Measurements from ENCODE around the gene CDRT4. TPM values are rescaled to one million over a fixed set of nuclear protein-coding genes. Genes with fewer than 3 reads are reported as not detected.

CDRT4 gene
- total RNA-seq, 2 experiments from 2014 or later, result 1.0 TPM

DNA sequence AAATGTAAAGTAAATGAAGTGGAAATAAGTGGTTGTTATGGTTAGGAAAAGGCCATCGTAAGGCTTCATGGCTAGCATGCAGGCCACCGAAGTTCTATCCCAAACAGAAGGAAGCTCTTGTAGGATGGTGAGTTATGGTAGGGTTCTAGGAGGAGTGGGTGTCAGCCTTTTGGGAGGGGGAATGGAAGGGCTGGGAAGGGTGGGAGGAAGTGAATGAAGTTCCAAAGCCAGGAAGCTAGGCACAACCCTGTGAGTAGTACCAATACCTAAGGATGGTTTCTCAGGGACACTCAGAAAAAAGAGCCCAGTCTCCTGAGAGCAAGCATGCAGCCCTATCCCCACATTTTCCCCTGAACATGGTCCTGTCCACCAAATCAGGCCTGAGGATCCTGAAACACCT is 36.3 kb upstream of the CDRT4 start:
- Mint-ChIP-seq H3K36me3 (ENCODE audit: low read depth) (peaks cover 1% of the 10 kb centered on the region), H3K4me1 (ENCODE audit: low read depth) (peaks cover 8% of the 10 kb centered on the region), H3K4me3 (no peak overlapping the region), H3K9me3 (no peaks in the 10 kb centered on the region), H3K27me3 (ENCODE audit: low read depth) (no peaks in the 10 kb centered on the region), H3K27ac (no peak overlapping the region)
- intact Hi-C loops (cut with micrococcal nuclease), result loop anchor here (1.0 kb wide), 1 partner anchor 246 kb away; no protein-coding TSS in a partner anchor
- CTCF ChIA-PET, result interaction anchor here (0.8 to 3.8 kb wide), 9 partner anchors 9 to 267 kb away, joined by 3 to 56 read pairs (median 4); partner anchors contain the start of gene PMP22
- DNase-seq, result no peak

DNA sequence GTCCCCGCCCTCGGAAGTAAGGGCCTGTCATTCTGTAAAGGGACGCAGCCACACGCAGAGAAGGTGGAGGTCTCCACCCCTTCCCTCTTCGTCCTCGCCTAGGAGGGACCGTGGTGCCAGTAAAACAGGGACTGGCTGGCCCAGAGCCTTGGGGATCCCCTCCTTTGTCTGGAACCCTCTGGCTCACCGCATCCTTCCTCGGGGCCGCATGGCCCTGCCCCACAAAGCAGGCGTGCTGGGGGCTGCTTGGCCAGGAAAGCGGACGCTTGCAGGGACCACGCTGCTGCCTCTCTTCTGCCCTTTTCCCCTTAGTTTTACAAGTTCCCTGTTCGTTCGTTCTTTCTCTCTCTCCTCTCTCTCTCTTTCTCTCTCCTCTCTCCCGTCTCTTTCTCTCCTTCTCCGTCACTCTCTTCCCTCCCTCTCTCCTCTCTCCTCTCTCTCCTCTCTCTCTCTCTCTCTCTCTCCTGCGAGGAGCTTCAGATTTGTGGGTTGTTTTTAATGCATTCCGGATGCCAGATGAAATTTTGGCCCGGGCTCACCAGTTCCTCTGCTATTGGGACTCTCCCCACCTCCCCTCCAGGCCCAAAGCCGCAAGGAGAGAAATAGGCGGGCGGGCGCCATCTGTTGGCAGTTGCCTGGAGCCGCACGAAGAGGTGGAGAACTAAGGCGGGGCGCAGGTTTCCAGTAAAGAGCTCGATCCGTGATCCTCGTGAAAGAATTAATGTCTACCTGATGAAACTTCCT is 35.1 kb upstream of the CDRT4 start:
- Mint-ChIP-seq H3K9me3 (no peaks in the 10 kb centered on the region), H3K4me1 (ENCODE audit: low read depth) (peaks cover 8% of the 10 kb centered on the region), H3K27ac (no peak overlapping the region), H3K36me3 (ENCODE audit: low read depth) (peaks cover 1% of the 10 kb centered on the region), H3K27me3 (ENCODE audit: low read depth) (no peaks in the 10 kb centered on the region), H3K4me3 (no peak overlapping the region)
- DNase-seq, result peak; percentile 88
- intact Hi-C loops (cut with micrococcal nuclease), result loop anchor here (1.0 kb wide), 2 partner anchors 242 to 245 kb away; no protein-coding TSS in a partner anchor
- CTCF ChIA-PET, result interaction anchor here (0.6 to 3.8 kb wide), 17 partner anchors 8 to 439 kb away, joined by 3 to 56 read pairs (median 3); partner anchors contain the start of gene PMP22

DNA sequence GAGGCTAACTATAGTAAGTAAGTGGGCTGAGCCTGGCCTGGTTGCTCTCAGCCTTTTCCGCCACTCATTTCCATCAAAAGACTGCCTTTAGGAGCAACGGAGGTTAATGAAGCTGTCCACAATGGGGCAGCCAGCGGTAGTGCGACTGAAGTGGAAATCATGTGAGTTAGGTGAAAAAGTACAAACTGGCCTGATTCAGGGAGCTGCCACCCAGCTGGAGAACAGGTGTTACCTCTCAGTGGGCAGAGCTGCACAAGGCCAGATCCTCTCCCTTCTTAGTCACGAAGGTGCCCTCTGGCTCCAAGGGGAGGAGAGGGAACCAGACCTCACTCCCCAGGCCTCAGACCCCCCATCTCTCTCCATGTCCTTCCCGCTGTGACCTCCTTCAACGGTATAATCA is 34.4 kb upstream of the CDRT4 start:
- Mint-ChIP-seq H3K4me1 (ENCODE audit: low read depth) (peaks cover 8% of the 10 kb centered on the region), H3K4me3 (no peak overlapping the region), H3K36me3 (ENCODE audit: low read depth) (no peaks in the 10 kb centered on the region), H3K27me3 (ENCODE audit: low read depth) (no peaks in the 10 kb centered on the region), H3K9me3 (no peaks in the 10 kb centered on the region), H3K27ac (no peak overlapping the region)
- intact Hi-C loops (cut with micrococcal nuclease), result loop anchor here (1.0 kb wide), 1 partner anchor 241 kb away; no protein-coding TSS in a partner anchor
- CTCF ChIA-PET, result interaction anchor here (0.6 to 3.8 kb wide), 3 partner anchors 19 to 244 kb away, joined by 3 to 56 read pairs (median 3); no protein-coding TSS in a partner anchor
- DNase-seq, result no peak

DNA sequence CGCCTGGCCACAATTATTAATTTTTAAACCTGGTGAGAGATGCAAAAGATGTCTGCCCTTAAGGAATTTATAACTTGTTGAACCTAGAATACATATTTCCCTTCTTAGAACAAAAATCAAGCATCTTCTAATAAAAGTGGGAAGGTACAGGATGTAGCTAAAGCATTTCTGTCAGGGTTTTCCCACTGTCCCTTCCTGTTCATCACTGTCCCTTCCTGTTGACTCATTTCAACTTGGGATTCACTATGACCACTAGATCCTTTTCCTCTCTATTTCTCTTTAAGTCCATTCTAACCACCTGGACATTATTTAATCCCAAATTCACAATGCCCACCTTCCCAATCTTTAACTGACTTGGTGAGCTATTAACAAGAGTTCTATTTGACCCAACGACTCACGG is 33.9 kb upstream of the CDRT4 start:
- Mint-ChIP-seq H3K4me3 (no peak overlapping the region), H3K27me3 (ENCODE audit: low read depth) (no peaks in the 10 kb centered on the region), H3K27ac (no peak overlapping the region), H3K36me3 (ENCODE audit: low read depth) (no peaks in the 10 kb centered on the region), H3K9me3 (no peaks in the 10 kb centered on the region), H3K4me1 (ENCODE audit: low read depth) (peaks cover 8% of the 10 kb centered on the region)
- intact Hi-C loops (cut with micrococcal nuclease), result no loop called here
- DNase-seq, result no peak
- CTCF ChIA-PET, result interaction anchor here (0.6 to 3.8 kb wide), 4 partner anchors 19 to 243 kb away, joined by 3 to 56 read pairs (median 4); no protein-coding TSS in a partner anchor

DNA sequence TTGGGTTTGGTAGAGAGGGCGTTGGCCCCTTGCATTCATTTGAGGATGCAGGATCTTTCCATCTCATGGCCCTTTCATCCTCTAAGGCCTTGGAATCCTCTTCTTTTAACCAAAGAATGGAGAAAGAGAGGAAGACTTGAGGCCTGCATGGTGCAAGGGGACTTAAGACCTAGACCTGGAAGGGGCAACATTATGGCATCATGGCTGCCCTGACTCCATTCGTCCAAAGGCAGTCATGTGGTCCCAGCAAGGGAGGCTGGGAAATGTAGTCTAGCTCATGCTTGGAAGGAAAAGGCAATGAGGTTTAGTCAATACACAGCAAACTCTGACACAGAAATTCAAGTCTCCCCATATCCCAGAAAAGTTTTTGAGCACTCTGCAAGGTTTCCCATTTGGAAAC is 30.7 kb upstream of the CDRT4 start:
- Mint-ChIP-seq H3K36me3 (ENCODE audit: low read depth) (no peaks in the 10 kb centered on the region), H3K27ac (no peak overlapping the region), H3K9me3 (no peaks in the 10 kb centered on the region), H3K4me3 (no peak overlapping the region), H3K4me1 (ENCODE audit: low read depth) (peaks cover 5% of the 10 kb centered on the region), H3K27me3 (ENCODE audit: low read depth) (no peaks in the 10 kb centered on the region)
- DNase-seq, result peak; percentile 13
- CTCF ChIA-PET, result no interaction called here
- intact Hi-C loops (cut with micrococcal nuclease), result no loop called here

DNA sequence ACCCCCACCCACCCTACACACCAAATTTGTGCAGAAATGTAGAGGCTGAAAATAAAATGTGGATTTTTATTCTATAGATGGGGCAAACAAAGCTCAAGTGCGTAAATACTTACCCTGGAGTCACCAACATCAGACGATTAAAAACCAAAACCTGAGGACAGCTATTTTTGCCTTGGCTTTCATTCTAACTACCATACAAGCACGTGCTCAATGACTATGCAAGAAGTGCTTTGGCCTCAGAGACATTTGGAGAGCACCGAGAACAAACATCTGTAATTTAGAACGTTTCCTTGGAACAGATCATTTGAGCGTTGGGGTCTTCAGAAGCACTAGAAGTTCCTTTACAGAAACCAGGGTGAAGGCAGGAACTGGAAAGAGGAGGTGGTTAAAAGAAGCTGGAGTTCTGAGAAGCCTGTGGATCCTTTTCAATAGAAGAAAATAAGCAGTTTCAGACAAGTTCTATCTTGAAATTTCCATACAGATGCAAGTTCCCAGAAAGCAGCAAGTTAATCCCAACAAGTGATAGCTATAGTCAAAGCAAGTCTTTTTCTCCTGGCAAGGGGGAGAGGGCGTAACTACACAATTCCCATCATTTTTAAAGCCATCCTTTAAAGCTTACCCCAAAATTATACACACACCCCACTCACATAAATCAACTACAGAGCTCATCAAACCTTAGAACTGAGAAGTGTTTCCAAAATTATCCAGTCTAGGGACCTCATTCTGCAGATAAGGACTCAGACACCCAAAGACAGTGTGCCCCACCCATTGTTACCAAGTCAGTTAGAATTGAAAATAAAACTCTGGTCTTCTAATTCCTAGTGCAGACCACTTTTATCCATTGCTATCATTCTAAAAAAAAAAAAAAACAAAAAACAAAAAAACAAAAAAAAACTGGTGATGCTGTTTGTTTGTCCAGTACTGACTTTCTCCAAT is 29.6 kb upstream of the CDRT4 start:
- Mint-ChIP-seq H3K9me3 (no peaks in the 10 kb centered on the region), H3K27me3 (ENCODE audit: low read depth) (no peaks in the 10 kb centered on the region), H3K4me1 (ENCODE audit: low read depth) (no peaks in the 10 kb centered on the region), H3K36me3 (ENCODE audit: low read depth) (no peaks in the 10 kb centered on the region), H3K4me3 (no peak overlapping the region), H3K27ac (no peak overlapping the region)
- CTCF ChIA-PET, result no interaction called here
- no peak for DNase-seq
- intact Hi-C loops (cut with micrococcal nuclease), result no loop called here

DNA sequence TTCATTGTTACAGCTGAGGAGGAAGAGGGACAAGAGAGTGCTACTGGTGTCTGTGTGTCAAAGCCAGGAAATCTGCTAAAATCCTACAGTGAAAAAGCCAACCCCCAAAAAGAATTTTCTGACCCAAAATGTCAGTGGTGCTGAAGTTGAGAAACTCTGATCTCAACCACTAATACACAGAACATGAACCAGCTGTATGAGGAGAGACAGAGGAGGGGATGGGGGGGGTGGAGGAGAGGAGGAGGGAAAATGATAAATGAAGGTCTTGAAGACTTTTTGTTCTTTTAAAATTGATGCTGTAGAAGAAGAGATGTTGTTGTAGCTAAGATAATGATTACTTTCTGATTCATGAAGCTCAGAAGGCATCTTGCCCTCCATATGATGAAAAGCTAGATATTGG is 27.4 kb upstream of the CDRT4 start:
- Mint-ChIP-seq H3K36me3 (ENCODE audit: low read depth) (peaks cover 5% of the 10 kb centered on the region), H3K9me3 (no peaks in the 10 kb centered on the region), H3K27me3 (ENCODE audit: low read depth) (no peaks in the 10 kb centered on the region), H3K27ac (no peak overlapping the region), H3K4me1 (ENCODE audit: low read depth) (no peaks in the 10 kb centered on the region), H3K4me3 (no peak overlapping the region)
- CTCF ChIA-PET, result interaction anchor here (1.1 to 2.1 kb wide), 2 partner anchors 9 to 247 kb away, joined by 4 to 5 read pairs; no protein-coding TSS in a partner anchor
- no peak for DNase-seq
- intact Hi-C loops (cut with micrococcal nuclease), result no loop called here

DNA sequence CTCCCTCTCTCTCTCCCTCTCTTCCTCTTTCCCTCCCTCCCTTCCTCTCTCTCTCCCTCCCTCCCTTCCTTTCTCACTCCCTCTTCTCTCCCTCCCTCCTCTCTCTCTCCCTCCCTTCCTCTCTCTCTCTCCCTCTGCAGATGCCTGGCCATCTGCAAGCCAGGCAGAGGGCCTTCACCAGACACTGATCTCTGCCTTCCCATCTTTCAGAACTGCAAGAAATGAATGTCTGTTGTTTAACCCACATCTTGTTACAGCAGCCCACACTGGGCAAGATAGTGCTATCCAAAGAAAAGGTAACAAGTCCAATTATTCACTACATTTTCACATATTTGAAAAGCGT is 26.2 kb upstream of the CDRT4 start:
- no peak overlapping the region for H3K27ac Mint-ChIP-seq
- no peak for DNase-seq
- H3K36me3 Mint-ChIP-seq (ENCODE audit: low read depth), result peaks cover 5% of the 10 kb centered on the region
- no peak overlapping the region for H3K4me3 Mint-ChIP-seq
- CTCF ChIA-PET, result no interaction called here
- intact Hi-C loops (cut with micrococcal nuclease), result no loop called here
- no peaks in the 10 kb centered on the region for H3K9me3 Mint-ChIP-seq
- H3K4me1 Mint-ChIP-seq (ENCODE audit: low read depth), result no peaks in the 10 kb centered on the region
- H3K27me3 Mint-ChIP-seq (ENCODE audit: low read depth), result no peaks in the 10 kb centered on the region

DNA sequence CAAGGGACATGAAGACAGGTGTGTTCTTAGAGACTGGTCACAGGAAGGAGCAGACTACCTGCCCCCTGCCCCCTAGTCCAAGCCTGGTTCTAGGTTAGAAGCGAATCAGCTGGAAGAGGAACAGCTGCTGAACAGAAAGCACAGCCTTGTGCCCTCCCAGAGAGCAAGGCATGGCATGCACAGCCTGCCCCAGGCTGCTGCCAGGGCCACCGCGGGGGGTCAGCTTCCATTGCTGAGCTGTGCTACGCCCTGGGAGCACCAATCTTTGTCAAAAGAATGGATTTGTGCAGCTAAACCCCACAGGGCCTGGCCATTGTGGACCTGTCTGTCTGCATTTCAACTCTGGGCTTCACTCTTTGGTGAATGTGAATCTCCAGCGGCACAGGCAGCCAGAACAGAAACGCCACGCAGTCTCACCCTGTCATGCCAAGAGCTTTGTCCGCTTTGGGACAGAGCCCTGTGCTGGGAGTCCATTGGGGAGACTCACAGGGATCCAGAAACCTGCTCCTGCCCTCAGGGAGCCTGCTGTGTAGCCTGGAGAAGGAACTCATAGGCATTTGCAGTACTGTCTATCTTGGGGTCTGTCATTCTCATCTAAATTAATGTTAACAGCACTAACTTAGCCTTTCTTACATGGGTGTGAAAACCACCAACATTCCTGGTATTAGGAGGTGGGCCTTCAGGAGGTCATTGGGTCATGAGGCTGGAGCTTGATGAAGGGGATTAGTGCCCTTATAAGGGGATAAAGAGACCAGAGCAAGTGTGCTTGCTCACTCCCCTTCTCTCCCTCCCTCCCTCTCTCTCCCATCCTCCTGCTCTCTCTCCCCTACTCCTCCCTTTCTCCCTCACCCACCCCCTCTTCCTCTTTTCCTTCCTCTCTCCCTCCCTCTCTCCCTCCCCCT is 25.6 kb upstream of the CDRT4 start:
- Mint-ChIP-seq H3K4me1 (ENCODE audit: low read depth) (no peaks in the 10 kb centered on the region), H3K9me3 (no peaks in the 10 kb centered on the region), H3K4me3 (no peak overlapping the region), H3K27me3 (ENCODE audit: low read depth) (no peaks in the 10 kb centered on the region), H3K27ac (no peak overlapping the region), H3K36me3 (ENCODE audit: low read depth) (peaks cover 5% of the 10 kb centered on the region)
- CTCF ChIA-PET, result no interaction called here
- intact Hi-C loops (cut with micrococcal nuclease), result no loop called here
- DNase-seq, result no peak

DNA sequence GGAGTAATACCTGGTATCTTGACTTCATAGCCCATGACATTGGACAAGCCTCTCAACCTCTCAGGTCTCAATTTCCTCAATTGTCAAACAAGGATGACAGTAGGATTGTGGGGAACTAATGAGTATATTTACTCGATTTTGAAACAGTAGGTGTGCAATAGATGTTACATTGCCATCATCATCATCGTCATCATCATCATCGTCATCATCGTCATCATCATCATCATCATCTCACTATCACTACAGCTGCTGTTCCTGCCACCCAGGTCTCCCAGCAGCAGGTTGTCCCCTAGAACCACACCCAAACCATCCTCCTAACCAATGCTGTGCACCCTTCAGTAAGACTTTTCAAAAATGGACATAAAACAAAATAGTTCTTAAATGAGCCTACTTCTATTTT is 24.8 kb upstream of the CDRT4 start:
- peaks cover 5% of the 10 kb centered on the region for H3K36me3 Mint-ChIP-seq (ENCODE audit: low read depth)
- no peak for DNase-seq
- no peak overlapping the region for H3K4me3 Mint-ChIP-seq
- intact Hi-C loops (cut with micrococcal nuclease), result no loop called here
- no peak overlapping the region for H3K27ac Mint-ChIP-seq
- no peaks in the 10 kb centered on the region for H3K27me3 Mint-ChIP-seq (ENCODE audit: low read depth)
- no peaks in the 10 kb centered on the region for H3K4me1 Mint-ChIP-seq (ENCODE audit: low read depth)
- no peaks in the 10 kb centered on the region for H3K9me3 Mint-ChIP-seq
- CTCF ChIA-PET, result no interaction called here

DNA sequence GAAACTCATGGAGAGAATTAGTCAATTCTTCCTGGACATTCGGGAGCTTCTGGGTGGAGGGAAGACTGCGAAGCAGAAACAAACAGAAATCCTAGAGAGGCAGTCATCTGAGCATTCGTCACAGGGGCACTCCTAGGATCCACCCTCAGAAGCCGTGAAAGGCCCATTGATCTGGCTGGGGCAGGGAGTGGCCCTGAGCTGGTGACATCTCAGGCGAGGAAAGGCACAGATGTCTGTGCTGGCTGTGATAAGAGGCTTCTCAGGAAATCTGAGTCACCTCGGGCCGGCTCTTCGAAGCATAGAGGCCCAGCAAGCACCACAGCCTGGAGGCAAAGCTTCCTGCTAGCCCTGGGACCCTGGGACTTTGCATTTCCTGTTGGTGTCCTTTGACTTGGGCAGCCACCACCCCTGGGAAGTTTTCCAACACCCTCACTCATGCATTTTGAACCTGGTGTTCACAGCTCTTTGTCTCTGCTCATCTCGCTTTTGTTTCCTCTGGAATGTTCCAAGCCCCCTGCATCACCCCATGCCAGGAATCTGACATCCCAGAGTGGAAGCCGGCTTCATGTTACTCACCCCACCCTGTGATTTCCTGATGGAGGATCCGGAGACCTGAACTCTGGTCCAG is 23.3 kb upstream of the CDRT4 start:
- Mint-ChIP-seq H3K27me3 (ENCODE audit: low read depth) (no peaks in the 10 kb centered on the region), H3K4me3 (no peak overlapping the region), H3K4me1 (ENCODE audit: low read depth) (no peaks in the 10 kb centered on the region), H3K9me3 (no peaks in the 10 kb centered on the region), H3K36me3 (ENCODE audit: low read depth) (peaks cover 5% of the 10 kb centered on the region), H3K27ac (no peak overlapping the region)
- CTCF ChIA-PET, result interaction anchor here (1.8 kb wide), 1 partner anchor 233 kb away, joined by 4 read pairs; no protein-coding TSS in a partner anchor
- intact Hi-C loops (cut with micrococcal nuclease), result no loop called here
- DNase-seq, result peak; percentile 18

Measured in activated naive CD4-positive, alpha-beta T cell treated with anti-CD3 and anti-CD28 coated beads for 36 hours (primary cell).